Measurements from ENCODE around the gene MAPK10. TPM values are rescaled to one million over a fixed set of nuclear protein-coding genes. Genes with fewer than 3 reads are reported as not detected.

The MAPK10 gene
- total and polyA plus RNA-seq, 2 of the 8 experiments (the other 6 are each of a cell fraction or from before 2014, with no cell fraction given) = 2.5 to 3.1 TPM

GRCh38 chr4:86038037-86038436 lies 321.8 kb downstream of the MAPK10 start:
- Histone ChIP-seq H3K23me2 (ENCODE audit: low read depth, low read length) (no peaks in the 10 kb centered on the region), H2AK5ac (ENCODE audit: low read depth, low read length) (no peak overlapping the region), H2BK12ac (ENCODE audit: low read depth, low read length) (no peak overlapping the region), H3K79me2 (ENCODE audit: control insufficient read depth in 1 of 2, insufficient read depth in 2 of 2, low read length in 2 of 2) (no peaks in the 10 kb centered on the region), H3K4me2 (ENCODE audit: insufficient read depth in 1 of 2, low read depth in 2 of 2, low read length in 2 of 2) (no peak overlapping the region), H3K18ac (ENCODE audit: extremely low read depth, low read length) (no peak overlapping the region), H4K20me1 (replicated peaks in 1 of 2; ENCODE audit: control insufficient read depth in 1 of 2, insufficient read depth in 2 of 2, low read length in 2 of 2) (no peaks in the 10 kb centered on the region), H4K8ac (ENCODE audit: extremely low read depth, insufficient read depth, low read length) (no peak overlapping the region), H2BK5ac (ENCODE audit: low read depth, low read length) (no peak overlapping the region), H3K9me3 (ENCODE audit: insufficient read depth in 2 of 2, low read depth in 1 of 2, low read length in 1 of 2) (peaks cover 0 to 2% of the 10 kb centered on the region in 2 experiments; a peak in 1 of 4 replicates), H3K14ac (ENCODE audit: insufficient read length) (no peak overlapping the region), H2BK120ac (replicated peaks; ENCODE audit: low read depth, low read length) (no peak overlapping the region), H3K4ac (replicated peaks; ENCODE audit: insufficient read length, low read depth, low read length) (no peak overlapping the region), H3K36me3 (ENCODE audit: control insufficient read depth in 2 of 4, insufficient read depth in 4 of 4, low read length in 3 of 4) (no peaks in the 10 kb centered on the region), H2AFZ (ENCODE audit: low read length) (no peak overlapping the region), H3K4me3 (ENCODE audit: extremely low read depth in 1 of 4, insufficient read depth in 2 of 4, low read depth in 3 of 4, low read length in 4 of 4) (no peak overlapping the region), H4K5ac (ENCODE audit: insufficient read length, low read depth, low read length) (no peak overlapping the region), H4K91ac (replicated peaks; ENCODE audit: insufficient read length, low read length) (no peak overlapping the region), H3K79me1 (ENCODE audit: low read depth, low read length) (no peaks in the 10 kb centered on the region), H3K23ac (ENCODE audit: insufficient read length) (no peak overlapping the region), H3K27ac (ENCODE audit: low read depth, low read length) (no peak overlapping the region), H2BK15ac (ENCODE audit: low read length) (no peak overlapping the region), H2BK20ac (ENCODE audit: low read length) (no peak overlapping the region), H3K27me3 (replicated peaks in 1 of 4; ENCODE audit: control insufficient read depth in 3 of 4, extremely low read depth in 1 of 4, insufficient read depth in 3 of 4, low read length in 3 of 4) (no peaks in the 10 kb centered on the region), H3K56ac (replicated peaks; ENCODE audit: insufficient read length, low read depth, low read length) (no peak overlapping the region), H3K4me1 (replicated peaks in 1 of 4; ENCODE audit: control insufficient read depth in 3 of 4, insufficient read depth in 4 of 4, low read length in 3 of 4) (peaks cover 0 to 3% (median 1%) of the 10 kb centered on the region in 4 experiments; a peak in 2 of 7 replicates), H3K9ac (replicated peaks in 1 of 4; ENCODE audit: extremely low read depth in 1 of 4, low read depth in 3 of 4, low read length in 3 of 4) (no peak overlapping the region)
- DNase-seq (ENCODE audit: low read depth in 1 of 2, low spot score in 2 of 2) = no peak
- no peak for FAIRE-seq
- TF ChIP-seq BACH1 (IDR thresholded peaks at IDR 0.05; ENCODE audit: low read length) (no peak), ASH2L (IDR thresholded peaks at IDR 0.05; ENCODE audit: low read length) (no peak), NRF1 (IDR thresholded peaks at IDR 0.05; ENCODE audit: low read depth, low read length) (no peak), POLR2A (IDR thresholded peaks at IDR 0.05; ENCODE audit: control extremely low read depth in 1 of 2, low read depth in 2 of 2, low read length in 2 of 2) (no peak), SP1 (IDR thresholded peaks at IDR 0.05; ENCODE audit: low read depth, low read length) (no peak), TBP (IDR thresholded peaks at IDR 0.05; ENCODE audit: low read depth, low read length) (no peak), MAX (IDR thresholded peaks at IDR 0.05) (no peak), FOSL1 (IDR thresholded peaks at IDR 0.05; ENCODE audit: insufficient read depth, low read depth, low read length) (no peak), KDM5A (IDR thresholded peaks at IDR 0.05; ENCODE audit: low read length) (no peak), TCF12 (IDR thresholded peaks at IDR 0.05; ENCODE audit: low read depth, low read length) (no peak), SRF (IDR thresholded peaks at IDR 0.05; ENCODE audit: low read depth, low read length) (no peak), JUND (IDR thresholded peaks at IDR 0.05; ENCODE audit: low read length) (no peak), PHF8 (conservative IDR thresholded peaks at IDR 0.05; ENCODE audit: low read depth, low read length) (no peak)
- POLR2A ChIA-PET (ENCODE audit: partially characterized antibody) = no interaction called here
- WGBS, 2 experiments (ENCODE audit: extremely low coverage in 1 of 2, insufficient coverage in 1 of 2, insufficient read length in 1 of 2, insufficient replicate concordance in 2 of 2, low coverage in 1 of 2, low lambda C conversion rate in 2 of 2, missing lambda C conversion rate in 1 of 2) = 97% methylated on average over 1 of the region's 1 CpG; no CpG with 5 or more reads in 1 of the 2 experiments
- CTCF ChIA-PET (ENCODE audit: partially characterized antibody) = no interaction called here
